A673 (cell line): ENCODE measurements around the gene IGFBP2. TPM values are rescaled to one million over a fixed set of nuclear protein-coding genes. Genes with fewer than 3 reads are reported as not detected.

Experiments
- BruUV-seq: library from RNA; stranded (reverse); fragments of 400-500 nt; replicated peaks from 2 replicates; lab custom pipeline; 2021; lab: Mats Ljungman, UMichigan
- CTCF ChIA-PET: fragments of 300-600 bp; sonication (Branson Sonifier 250); formaldehyde crosslinking; loops from one replicate; lab custom pipeline; 2022; ENCODE audit warnings: antibody characterized with exemption; lab: Charles Lee
- POLR2A ChIA-PET: fragments of 300-600 bp; sonication (Branson Sonifier 250); formaldehyde crosslinking; loops from one replicate; lab custom pipeline; 2022; ENCODE audit warnings: antibody characterized with exemption; ENCODE audit not compliant: low non-redundant PET; lab: Charles Lee
- DNase-seq: peaks from one replicate; pipeline ENCODE4 v3.0.0-alpha.2; 2015; ENCODE audit warnings: low spot score
- H3K27ac ChIP-seq: fragments of 200-600 bp; sonication (generic); 2 replicates; pipeline ENCODE4 v1.5.1; 2016; ENCODE audit warnings: mixed run types, low read depth, mild to moderate bottlenecking, mixed read lengths, antibody characterized with exemption, low read length; ENCODE audit not compliant: poor library complexity, severe bottlenecking
- H3K27me3 ChIP-seq: fragments of 200-600 bp; sonication (generic); replicated peaks from 2 replicates; pipeline ENCODE4 v1.6.1; 2017; ENCODE audit warnings: mixed run types, low read depth, mild to moderate bottlenecking, mixed read lengths, antibody characterized with exemption, low read length; ENCODE audit not compliant: insufficient read depth, poor library complexity
- H3K36me3 ChIP-seq: fragments of 200-600 bp; sonication (generic); 2 replicates; pipeline ENCODE4 v1.6.1; 2016; ENCODE audit warnings: mixed run types, mild to moderate bottlenecking, mixed read lengths, antibody characterized with exemption, low read length; ENCODE audit not compliant: insufficient read depth, poor library complexity, severe bottlenecking
- H3K4me1 ChIP-seq: fragments of 200-600 bp; sonication (generic); 2 replicates; pipeline ENCODE4 v1.6.1; 2017; ENCODE audit warnings: mixed run types, mild to moderate bottlenecking, mixed read lengths, antibody characterized with exemption, low read length; ENCODE audit not compliant: insufficient read depth, poor library complexity, severe bottlenecking
- H3K4me3 ChIP-seq: fragments of 200-600 bp; sonication (generic); 2 replicates; pipeline ENCODE4 v1.5.1; 2016; ENCODE audit warnings: low read depth, mixed run types, mild to moderate bottlenecking, mixed read lengths, low read length; ENCODE audit not compliant: poor library complexity, severe bottlenecking
- H3K9me3 ChIP-seq: fragments of 200-600 bp; sonication (generic); 2 replicates; pipeline ENCODE4 v1.6.1; 2016; ENCODE audit warnings: mixed run types, low read depth, mild to moderate bottlenecking, mixed read lengths, antibody characterized with exemption, low read length; ENCODE audit not compliant: poor library complexity, severe bottlenecking
- EZH2 ChIP-seq: fragments of 200-600 bp; sonication (generic); IDR thresholded peaks from 2 replicates; pipeline ENCODE4 v1.6.1; 2017; ENCODE audit warnings: borderline replicate concordance, low read depth, mild to moderate bottlenecking, mixed read lengths, antibody characterized with exemption, low read length; ENCODE audit not compliant: poor library complexity, severe bottlenecking
- intact Hi-C: fragments of 100-400 bp; cut with micrococcal nuclease; formaldehyde crosslinking; loops from one replicate; pipeline ENCODE4 v1.10.0; 2022; ENCODE audit not compliant: unreplicated experiment
- total RNA-seq: library from RNA; stranded (reverse); gene quantifications from 2 replicates; pipeline ENCODE4 v1.2.3, GENCODE V29; 2021
- TF ChIP-seq, protein P1 (sequence below): fragments of 300-800, 200-600 bp; sonication (generic); conservative IDR thresholded peaks from 2 replicates; pipeline ENCODE4 v1.5.1; 2017; ENCODE audit warnings: low read depth, mild to moderate bottlenecking, antibody characterized with exemption, low read length, moderate library complexity, mixed read lengths

Gene IGFBP2
- total RNA-seq, 1 experiment from 2014 or later = 614 TPM

DNA sequence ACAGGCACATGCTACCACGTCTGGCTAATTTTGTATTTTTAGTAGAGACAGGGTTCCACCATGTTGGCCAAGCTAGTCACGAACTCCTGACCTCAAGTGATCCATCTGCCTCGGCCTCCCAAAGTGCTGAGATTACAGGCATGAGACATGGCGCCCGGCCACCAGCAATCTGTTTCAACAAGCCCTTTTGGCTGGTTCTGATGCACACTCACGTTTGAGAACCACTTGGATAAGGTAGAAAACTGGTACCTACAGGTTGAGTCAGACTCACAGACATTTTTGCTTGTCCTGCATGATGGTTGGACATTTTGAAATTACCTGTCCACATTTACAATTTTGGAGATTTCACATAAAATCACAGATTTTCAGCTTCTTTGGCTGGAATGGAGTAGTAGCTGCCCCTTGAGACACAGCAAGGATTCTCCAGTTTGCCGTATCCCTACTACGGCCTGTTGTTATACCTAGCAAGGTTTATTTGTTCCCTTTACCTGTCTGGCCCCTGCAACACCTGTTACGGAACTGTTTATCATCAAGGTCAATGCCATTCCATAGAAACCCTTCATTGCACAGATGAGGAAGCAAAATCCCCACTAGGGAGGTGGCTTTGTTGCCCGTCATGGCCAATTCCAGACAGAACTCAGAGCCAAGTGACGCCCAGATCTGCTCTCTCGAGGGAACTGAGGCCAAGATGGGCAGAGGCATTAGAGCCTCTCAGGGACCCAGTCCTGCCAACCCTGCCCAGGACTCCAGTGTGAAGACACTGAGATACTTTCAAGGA, 31.4 kb upstream of the IGFBP2 start:
- ChIA-PET CTCF (no interaction called here), POLR2A (no interaction called here)
- no peak overlapping the region for H3K4me3 ChIP-seq
- H3K4me1 ChIP-seq = peaks cover 38% of the 10 kb centered on the region
- H3K9me3 ChIP-seq = no peaks in the 10 kb centered on the region
- DNase-seq = no peak
- no peaks in the 10 kb centered on the region for H3K27me3 ChIP-seq
- BruUV-seq = no TSS peak
- no peaks in the 10 kb centered on the region for H3K36me3 ChIP-seq
- H3K27ac ChIP-seq = no peak overlapping the region
- TF ChIP-seq, protein P1, sequence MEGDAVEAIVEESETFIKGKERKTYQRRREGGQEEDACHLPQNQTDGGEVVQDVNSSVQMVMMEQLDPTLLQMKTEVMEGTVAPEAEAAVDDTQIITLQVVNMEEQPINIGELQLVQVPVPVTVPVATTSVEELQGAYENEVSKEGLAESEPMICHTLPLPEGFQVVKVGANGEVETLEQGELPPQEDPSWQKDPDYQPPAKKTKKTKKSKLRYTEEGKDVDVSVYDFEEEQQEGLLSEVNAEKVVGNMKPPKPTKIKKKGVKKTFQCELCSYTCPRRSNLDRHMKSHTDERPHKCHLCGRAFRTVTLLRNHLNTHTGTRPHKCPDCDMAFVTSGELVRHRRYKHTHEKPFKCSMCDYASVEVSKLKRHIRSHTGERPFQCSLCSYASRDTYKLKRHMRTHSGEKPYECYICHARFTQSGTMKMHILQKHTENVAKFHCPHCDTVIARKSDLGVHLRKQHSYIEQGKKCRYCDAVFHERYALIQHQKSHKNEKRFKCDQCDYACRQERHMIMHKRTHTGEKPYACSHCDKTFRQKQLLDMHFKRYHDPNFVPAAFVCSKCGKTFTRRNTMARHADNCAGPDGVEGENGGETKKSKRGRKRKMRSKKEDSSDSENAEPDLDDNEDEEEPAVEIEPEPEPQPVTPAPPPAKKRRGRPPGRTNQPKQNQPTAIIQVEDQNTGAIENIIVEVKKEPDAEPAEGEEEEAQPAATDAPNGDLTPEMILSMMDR = no peak
- TF ChIP-seq EZH2 = no peak
- intact Hi-C loops = no loop called here

DNA sequence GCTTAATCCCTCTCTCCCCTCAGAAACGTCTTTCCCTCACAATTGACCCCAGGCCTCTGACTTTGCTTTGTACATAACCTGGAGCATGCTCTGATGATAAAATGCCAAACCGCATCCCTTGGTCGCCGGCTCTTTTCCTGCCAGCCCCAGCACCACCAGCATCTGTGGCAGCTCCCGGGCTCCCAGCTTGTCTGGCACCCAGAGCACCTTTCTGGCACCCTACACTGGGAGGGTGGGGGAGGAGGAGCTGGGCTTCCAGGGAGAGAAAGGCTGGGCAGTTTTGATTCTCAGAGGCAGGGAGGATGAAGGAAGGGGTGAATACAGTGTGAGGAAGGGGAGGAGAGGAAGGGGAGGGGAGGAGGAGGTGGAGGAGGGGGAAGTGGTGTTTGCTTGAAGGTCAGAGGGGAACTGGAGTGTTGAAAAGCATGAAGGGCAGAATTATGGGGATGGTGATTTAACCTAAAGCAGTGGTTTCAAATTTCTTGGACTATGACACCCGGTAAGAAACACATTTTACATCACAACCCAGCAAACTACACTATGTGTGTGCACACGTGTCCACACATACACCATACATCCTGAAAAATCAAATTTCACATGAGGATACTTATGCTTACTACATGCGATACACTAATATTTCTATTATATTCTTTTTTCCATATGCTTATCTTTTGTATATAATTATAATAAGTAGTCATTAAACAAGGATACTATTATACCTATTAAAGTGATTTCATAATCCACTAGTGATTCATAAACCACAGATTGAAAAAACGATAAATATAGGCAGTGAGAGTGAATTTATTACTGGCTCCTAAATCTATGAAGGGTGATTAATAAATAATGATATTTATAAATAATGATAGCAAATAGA, 30.0 kb upstream of the IGFBP2 start:
- intact Hi-C loops = no loop called here
- ChIA-PET CTCF (no interaction called here), POLR2A (no interaction called here)
- Histone ChIP-seq H3K4me1 (peaks cover 31% of the 10 kb centered on the region), H3K9me3 (no peaks in the 10 kb centered on the region), H3K27ac (no peak overlapping the region), H3K36me3 (no peaks in the 10 kb centered on the region), H3K4me3 (no peak overlapping the region), H3K27me3 (no peaks in the 10 kb centered on the region)
- no TSS peak for BruUV-seq
- DNase-seq = no peak
- TF ChIP-seq, protein P1 = no peak
- no peak for TF ChIP-seq EZH2

DNA sequence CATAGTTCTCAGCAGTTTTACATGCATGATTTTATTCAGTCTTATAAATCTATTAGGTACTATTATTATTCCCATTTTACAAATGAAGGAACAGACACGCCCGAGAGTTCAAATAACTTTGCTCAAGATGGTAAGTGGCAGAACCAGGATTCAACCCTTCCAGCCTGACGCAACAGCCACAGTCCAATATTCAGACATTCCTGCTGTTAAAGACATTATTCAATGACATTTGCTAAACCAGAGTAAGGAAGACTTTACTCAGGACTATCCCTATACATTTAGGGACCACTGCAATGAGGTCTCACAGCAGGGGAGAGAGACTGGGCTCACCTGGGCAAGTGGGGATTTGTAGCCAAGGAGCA, 29.4 kb upstream of the IGFBP2 start:
- intact Hi-C loops = no loop called here
- CTCF ChIA-PET = no interaction called here
- peaks cover 27% of the 10 kb centered on the region for H3K4me1 ChIP-seq
- BruUV-seq = no TSS peak
- H3K9me3 ChIP-seq = no peaks in the 10 kb centered on the region
- POLR2A ChIA-PET = no interaction called here
- H3K4me3 ChIP-seq = no peak overlapping the region
- no peaks in the 10 kb centered on the region for H3K36me3 ChIP-seq
- no peak for TF ChIP-seq EZH2
- TF ChIP-seq, protein P1 = no peak
- H3K27ac ChIP-seq = no peak overlapping the region
- no peaks in the 10 kb centered on the region for H3K27me3 ChIP-seq
- no peak for DNase-seq
